Activated B cell treated with CpG ODN at 0.5 μM for 24 hours (primary cell): ENCODE data around the gene CMIP. TPM values are rescaled to one million over a fixed set of nuclear protein-coding genes. Genes with fewer than 3 reads are reported as not detected.

Experiments
- ATAC-seq: fragments of 200-7000 bp; cut with Tn5 transposase; one replicate; pipeline ENCODE4 v1.10.0; 2021; ENCODE audit warnings: low read depth, mild to moderate bottlenecking, moderate library complexity
- CTCF ChIA-PET: fragments of 350-600 bp; sonication (Branson Sonifier 250); formaldehyde crosslinking; loops from one replicate; lab custom pipeline; 2021; ENCODE audit warnings: antibody characterized with exemption; lab: Charles Lee
- POLR2A ChIA-PET: fragments of 350-600 bp; sonication (Branson Sonifier 250); formaldehyde crosslinking; loops from one replicate; lab custom pipeline; 2021; ENCODE audit warnings: antibody characterized with exemption; lab: Charles Lee
- DNase-seq: peaks from one replicate; pipeline ENCODE4 v3.0.0; 2022
- H3K27ac Mint-ChIP-seq: one replicate; pipeline ENCODE4 v1.8.0; 2020; ENCODE audit warnings: mixed read lengths
- H3K27me3 Mint-ChIP-seq: one replicate; pipeline ENCODE4 v1.8.0; 2021; ENCODE audit warnings: mixed read lengths
- H3K36me3 Mint-ChIP-seq: one replicate; pipeline ENCODE4 v1.8.0; 2021; ENCODE audit warnings: low read depth, mixed read lengths
- H3K4me1 Mint-ChIP-seq: one replicate; pipeline ENCODE4 v1.8.0; 2021; ENCODE audit warnings: mixed read lengths
- H3K4me3 Mint-ChIP-seq: one replicate; pipeline ENCODE4 v1.8.0; 2020; ENCODE audit warnings: mild to moderate bottlenecking, mixed read lengths
- H3K9me3 Mint-ChIP-seq: one replicate; pipeline ENCODE4 v1.8.0; 2020; ENCODE audit warnings: mixed read lengths
- CTCF ChIP-seq: fragments of 200-600 bp; IDR thresholded peaks from one replicate; pipeline ENCODE4 v1.8.0; 2022; ENCODE audit warnings: antibody characterized with exemption, mild to moderate bottlenecking
- intact Hi-C: fragments of 100-400 bp; cut with micrococcal nuclease; formaldehyde crosslinking; loops from one replicate; pipeline ENCODE4 v1.15.1; 2024
- total RNA-seq: library from RNA; stranded (reverse); gene quantifications from 2 replicates; pipeline ENCODE4 v1.2.3, GENCODE V29; 2022

CMIP gene
- total RNA-seq, 1 donor from 2014 or later: 76.3 TPM

GRCh38 chr16:81429045-81429521 is 15.5 kb upstream of the CMIP start:
- no peak overlapping the region for H3K4me3 Mint-ChIP-seq
- no peak for TF ChIP-seq CTCF
- intact Hi-C loops: loop anchor here (1.0 to 2.0 kb wide), 2 partner anchors 16 to 72 kb away; partner anchors contain the start of gene CMIP
- peak overlapping the region; percentile 5 for H3K27ac Mint-ChIP-seq
- no peaks in the 10 kb centered on the region for H3K36me3 Mint-ChIP-seq
- no peaks in the 10 kb centered on the region for H3K9me3 Mint-ChIP-seq
- no peak for DNase-seq
- H3K4me1 Mint-ChIP-seq: peaks cover 43% of the 10 kb centered on the region
- ChIA-PET CTCF (interaction anchor here (0.7 to 1.9 kb wide), 6 partner anchors 9 to 194 kb away, joined by 3 to 8 read pairs (median 4); no protein-coding TSS in a partner anchor), POLR2A (interaction anchor here (0.9 to 3.5 kb wide), 2 partner anchors 10 to 72 kb away, joined by 3 to 21 read pairs; no protein-coding TSS in a partner anchor)
- peak; percentile 49 for ATAC-seq
- H3K27me3 Mint-ChIP-seq: no peaks in the 10 kb centered on the region

DNA sequence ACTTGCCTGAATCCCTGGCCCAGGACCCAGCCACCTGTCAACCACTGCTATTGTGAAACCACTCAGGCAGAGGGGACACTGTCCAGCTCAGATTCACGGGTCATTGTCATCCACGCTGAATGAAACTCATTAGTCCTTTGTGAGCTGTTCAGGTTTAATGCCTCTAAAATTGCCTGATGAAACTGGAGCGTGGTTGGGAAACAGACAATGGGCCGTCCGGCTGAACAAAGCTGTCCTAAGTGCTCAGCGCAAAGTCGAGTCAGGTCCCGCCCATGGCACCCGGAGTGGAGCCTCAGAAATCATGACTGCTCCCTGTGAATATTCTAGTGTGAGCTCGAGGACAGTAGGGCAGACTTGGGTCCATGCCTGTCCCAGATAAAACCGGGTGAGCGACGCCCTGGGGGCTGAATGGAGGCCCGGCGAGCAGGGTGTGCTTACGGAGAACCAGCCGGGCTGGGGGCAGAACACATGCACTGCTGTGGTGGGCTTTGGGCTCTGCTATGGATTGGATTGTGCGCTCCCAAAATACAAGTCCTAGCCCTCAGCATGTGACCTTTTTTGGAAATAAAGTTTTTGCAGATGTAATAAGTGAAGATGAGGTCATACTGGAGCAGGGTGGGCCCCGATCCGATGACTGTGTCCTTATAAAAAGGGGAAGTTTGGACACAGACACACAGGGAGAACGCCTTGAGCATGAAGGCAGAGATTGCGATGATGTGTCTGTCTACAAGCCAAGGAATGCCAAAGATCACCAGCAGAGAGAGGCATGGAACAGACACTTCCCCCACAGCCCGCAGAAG is 12.9 kb upstream of the CMIP start:
- DNase-seq (no peak), ATAC-seq (no peak)
- CTCF ChIA-PET: interaction anchor here (0.6 to 1.0 kb wide), 2 partner anchors 12 to 83 kb away, joined by 3 read pairs; no protein-coding TSS in a partner anchor
- intact Hi-C loops: no loop called here
- no peaks in the 10 kb centered on the region for H3K27me3 Mint-ChIP-seq
- H3K4me3 Mint-ChIP-seq: no peak overlapping the region
- no peak for TF ChIP-seq CTCF
- no peaks in the 10 kb centered on the region for H3K36me3 Mint-ChIP-seq
- H3K4me1 Mint-ChIP-seq: peaks cover 26% of the 10 kb centered on the region
- no peak overlapping the region for H3K27ac Mint-ChIP-seq
- POLR2A ChIA-PET: interaction anchor here (0.7 to 3.5 kb wide), 7 partner anchors 14 to 373 kb away, joined by 3 to 21 read pairs (median 5); no protein-coding TSS in a partner anchor
- H3K9me3 Mint-ChIP-seq: no peaks in the 10 kb centered on the region

DNA sequence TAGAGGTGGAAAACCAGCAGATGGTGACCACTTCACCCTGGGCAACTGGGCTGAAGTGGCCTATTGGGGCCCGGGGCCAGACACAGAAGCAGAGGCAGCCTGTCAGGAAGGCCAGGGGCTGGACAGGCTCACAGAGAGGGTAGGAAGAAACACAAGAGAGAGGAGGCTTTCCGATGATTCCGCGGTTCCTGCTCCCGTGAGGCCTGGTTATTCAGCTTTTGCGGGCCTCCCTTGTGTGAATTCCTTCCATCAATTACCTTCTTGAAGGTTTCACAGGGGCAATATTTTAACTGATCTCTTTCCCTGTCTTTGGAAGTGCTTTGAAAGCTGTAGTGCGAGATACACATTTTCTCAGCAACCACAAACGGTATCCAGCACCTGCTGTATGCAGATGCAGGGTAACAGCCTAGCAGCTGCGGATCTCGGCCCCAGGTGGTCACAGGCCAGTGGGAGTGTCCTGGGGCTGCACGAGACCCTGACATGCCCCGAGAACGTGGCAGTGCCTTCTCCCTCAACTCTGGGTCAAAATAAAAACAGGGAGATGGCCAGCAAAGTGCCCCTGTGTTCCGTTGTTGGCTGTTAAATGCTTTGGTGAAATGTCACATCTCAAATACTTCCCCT is 11.6 kb upstream of the CMIP start:
- intact Hi-C loops: loop anchor here (1.0 kb wide), 1 partner anchor 9 kb away; no protein-coding TSS in a partner anchor
- ATAC-seq (peak; percentile 42), DNase-seq (no peak)
- CTCF ChIA-PET: no interaction called here
- Mint-ChIP-seq H3K27ac (peak overlapping the region; percentile 37), H3K36me3 (no peaks in the 10 kb centered on the region), H3K27me3 (peaks cover 2% of the 10 kb centered on the region), H3K9me3 (no peaks in the 10 kb centered on the region), H3K4me3 (peak overlapping the region; percentile 42), H3K4me1 (peaks cover 26% of the 10 kb centered on the region)
- no peak for TF ChIP-seq CTCF
- POLR2A ChIA-PET: interaction anchor here (0.7 to 2.5 kb wide), 7 partner anchors 11 to 68 kb away, joined by 3 to 9 read pairs (median 4); no protein-coding TSS in a partner anchor

DNA sequence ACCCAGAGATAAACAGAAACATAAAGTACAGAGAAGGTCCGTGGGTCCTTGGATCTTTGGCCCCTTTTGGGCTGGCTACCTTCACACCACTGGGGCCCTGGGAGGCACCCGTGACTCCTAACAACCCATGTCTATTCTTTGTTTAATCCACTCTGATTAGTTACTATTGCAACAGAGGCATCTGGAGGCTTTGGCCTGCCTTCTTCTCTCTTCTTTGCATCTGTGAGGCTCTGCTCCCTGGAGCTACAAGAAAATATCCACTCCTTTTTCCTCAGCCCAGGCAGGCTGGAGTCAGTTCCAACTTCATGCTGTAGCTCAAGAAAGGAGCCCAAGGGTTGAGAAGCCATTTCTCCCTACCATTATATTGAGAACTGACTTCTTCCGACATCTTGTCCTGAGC is 9.5 kb upstream of the CMIP start:
- CTCF ChIA-PET: no interaction called here
- intact Hi-C loops: no loop called here
- Mint-ChIP-seq H3K4me3 (no peak overlapping the region), H3K36me3 (no peaks in the 10 kb centered on the region), H3K27ac (no peak overlapping the region), H3K27me3 (peaks cover 4% of the 10 kb centered on the region), H3K9me3 (no peaks in the 10 kb centered on the region), H3K4me1 (peaks cover 21% of the 10 kb centered on the region)
- POLR2A ChIA-PET: no interaction called here
- DNase-seq (no peak), ATAC-seq (no peak)
- TF ChIP-seq CTCF: no peak
